ENCODE measurements around the gene GGT6.
A peak's percentile ranks its signal among the peaks of the same experiment; 100 is the strongest.
"Not testable (repeated sequence)": the region's sequence is repeated elsewhere in the genome, so short reads cannot be mapped to it uniquely, and the experiment has no call there.

GGT6 gene

GRCh38 chr17:4591529-4591928 lies 31.2 kb upstream of the GGT6 start:
- DNase-seq, result no peak

GRCh38 chr17:4590981-4591453 lies 30.6 kb upstream of the GGT6 start:
- no peak for DNase-seq

GRCh38 chr17:4590042-4590441 lies 29.7 kb upstream of the GGT6 start:
- DNase-seq, result not testable (repeated sequence)

GRCh38 chr17:4588898-4589625 lies 28.7 kb upstream of the GGT6 start:
- DNase-seq, result no peak

- DNase-seq, result no peak
Measured at GRCh38 chr17:4588391-4588790, 28.0 kb upstream of the GGT6 start.

- DNase-seq, result no peak
Measured at GRCh38 chr17:4587803-4588202, 27.4 kb upstream of the GGT6 start.

- DNase-seq, result no peak
Measured at GRCh38 chr17:4587195-4587594, 26.8 kb upstream of the GGT6 start.

- DNase-seq, result no peak
Measured at GRCh38 chr17:4586043-4586442, 25.7 kb upstream of the GGT6 start.

GRCh38 chr17:4585638-4585994 lies 25.2 kb upstream of the GGT6 start:
- no peak for DNase-seq

GRCh38 chr17:4584917-4585637 lies 24.7 kb upstream of the GGT6 start:
- DNase-seq, result no peak

GRCh38 chr17:4584101-4584916 lies 23.9 kb upstream of the GGT6 start, which contains the start of gene SMTNL2:
SMTNL2 (plus strand) TSS chr17:4584529; CDS start chr17:4584606, 77 bp downstream.
- DNase-seq, result peak; percentile 82

GRCh38 chr17:4583782-4584100 lies 23.4 kb upstream of the GGT6 start:
- peak; percentile 83 for DNase-seq

GRCh38 chr17:4583206-4583605 lies 22.8 kb upstream of the GGT6 start:
- DNase-seq, result no peak

GRCh38 chr17:4582691-4583090 lies 22.3 kb upstream of the GGT6 start:
- DNase-seq, result no peak

- no peak for DNase-seq
Measured at GRCh38 chr17:4582101-4582501, 21.7 kb upstream of the GGT6 start.

- no peak for DNase-seq
Measured at GRCh38 chr17:4580291-4580690, 19.9 kb upstream of the GGT6 start.

- no peak for DNase-seq
Measured at GRCh38 chr17:4579678-4580077, 19.3 kb upstream of the GGT6 start.

- DNase-seq, result not testable (repeated sequence)
Measured at GRCh38 chr17:4578349-4578748, 18.0 kb upstream of the GGT6 start.

GRCh38 chr17:4577386-4577993 lies 17.1 kb upstream of the GGT6 start:
- DNase-seq, result no peak

GRCh38 chr17:4576729-4577322 lies 16.4 kb upstream of the GGT6 start:
- peak; percentile 83 for DNase-seq

- no peak for DNase-seq
Measured at GRCh38 chr17:4576161-4576558, 15.8 kb upstream of the GGT6 start.

GRCh38 chr17:4574448-4575045 lies 14.2 kb upstream of the GGT6 start:
- DNase-seq, result no peak
